ENCODE data around the gene NOL3. TPM values are rescaled to one million over a fixed set of nuclear protein-coding genes. Genes with fewer than 3 reads are reported as not detected.

NOL3 gene
- total RNA-seq, 1 donor from 2014 or later, result 27.3 TPM

GRCh38 chr16:67157892-67158635, 12.3 kb upstream of the NOL3 start:
- intact Hi-C loops (cut with micrococcal nuclease), result loop anchor here (10.0 kb wide), 1 partner anchor 283 kb away; no protein-coding TSS in a partner anchor
- Mint-ChIP-seq H3K36me3 (ENCODE audit: low read depth) (peaks cover 34% of the 10 kb centered on the region), H3K27ac (peak overlapping the region; percentile 85), H3K27me3 (ENCODE audit: low read depth) (peaks cover 5% of the 10 kb centered on the region), H3K9me3 (no peaks in the 10 kb centered on the region), H3K4me3 (ENCODE audit: low read depth) (peak overlapping the region; percentile 91), H3K4me1 (ENCODE audit: low read depth) (peaks cover 46% of the 10 kb centered on the region)
- no peak for DNase-seq (ENCODE audit: low spot score)

- H3K27ac Mint-ChIP-seq, result peak overlapping the region; percentile 85
- H3K27me3 Mint-ChIP-seq (ENCODE audit: low read depth), result peaks cover 5% of the 10 kb centered on the region
- peak overlapping the region; percentile 91 for H3K4me3 Mint-ChIP-seq (ENCODE audit: low read depth)
- DNase-seq (ENCODE audit: low spot score), result peak; percentile 84
- H3K36me3 Mint-ChIP-seq (ENCODE audit: low read depth), result peaks cover 30% of the 10 kb centered on the region
- H3K4me1 Mint-ChIP-seq (ENCODE audit: low read depth), result peaks cover 44% of the 10 kb centered on the region
- no peaks in the 10 kb centered on the region for H3K9me3 Mint-ChIP-seq
- intact Hi-C loops (cut with micrococcal nuclease), result loop anchor here (1.0 to 10.0 kb wide), 3 partner anchors 11 to 284 kb away; partner anchors contain the start of gene NOL3
Observed at GRCh38 chr16:67158637-67159600, 11.4 kb upstream of the NOL3 start.

GRCh38 chr16:67161595-67162058, 8.7 kb upstream of the NOL3 start:
- Mint-ChIP-seq H3K27ac (no peak overlapping the region), H3K9me3 (no peaks in the 10 kb centered on the region), H3K36me3 (ENCODE audit: low read depth) (peaks cover 24% of the 10 kb centered on the region), H3K27me3 (ENCODE audit: low read depth) (peaks cover 17% of the 10 kb centered on the region), H3K4me3 (ENCODE audit: low read depth) (peak overlapping the region; percentile 30), H3K4me1 (ENCODE audit: low read depth) (peaks cover 43% of the 10 kb centered on the region)
- intact Hi-C loops (cut with micrococcal nuclease), result loop anchor here (2.0 kb wide), 4 partner anchors 13 to 65 kb away; partner anchors contain the start of genes MATCAP1, PHAF1 and TMEM208
- DNase-seq (ENCODE audit: low spot score), result no peak

- Mint-ChIP-seq H3K27ac (no peak overlapping the region), H3K27me3 (ENCODE audit: low read depth) (peaks cover 22% of the 10 kb centered on the region), H3K4me1 (ENCODE audit: low read depth) (peaks cover 36% of the 10 kb centered on the region), H3K4me3 (ENCODE audit: low read depth) (peak overlapping the region; percentile 37), H3K36me3 (ENCODE audit: low read depth) (peaks cover 27% of the 10 kb centered on the region), H3K9me3 (no peaks in the 10 kb centered on the region)
- DNase-seq (ENCODE audit: low spot score), result no peak
- intact Hi-C loops (cut with micrococcal nuclease), result no loop called here
Observed at GRCh38 chr16:67162506-67163163, 7.7 kb upstream of the NOL3 start.

GRCh38 chr16:67163164-67163998, 7.0 kb upstream of the NOL3 start:
- H3K27me3 Mint-ChIP-seq (ENCODE audit: low read depth), result peaks cover 24% of the 10 kb centered on the region
- H3K4me1 Mint-ChIP-seq (ENCODE audit: low read depth), result peaks cover 31% of the 10 kb centered on the region
- H3K4me3 Mint-ChIP-seq (ENCODE audit: low read depth), result peak overlapping the region; percentile 42

GRCh38 chr16:67163999-67164558, 6.3 kb upstream of the NOL3 start:
- peaks cover 26% of the 10 kb centered on the region for H3K27me3 Mint-ChIP-seq (ENCODE audit: low read depth)
- peaks cover 26% of the 10 kb centered on the region for H3K4me1 Mint-ChIP-seq (ENCODE audit: low read depth)
- no peak overlapping the region for H3K27ac Mint-ChIP-seq
- peak overlapping the region; percentile 42 for H3K4me3 Mint-ChIP-seq (ENCODE audit: low read depth)
- peaks cover 31% of the 10 kb centered on the region for H3K36me3 Mint-ChIP-seq (ENCODE audit: low read depth)
- intact Hi-C loops (cut with micrococcal nuclease), result no loop called here
- no peak for DNase-seq (ENCODE audit: low spot score)
- no peaks in the 10 kb centered on the region for H3K9me3 Mint-ChIP-seq

More at GRCh38 chr16:67163164-67163998, 7.0 kb upstream of the NOL3 start:
- intact Hi-C loops (cut with micrococcal nuclease), result no loop called here
- Mint-ChIP-seq H3K9me3 (no peaks in the 10 kb centered on the region), H3K27ac (no peak overlapping the region), H3K36me3 (ENCODE audit: low read depth) (peaks cover 30% of the 10 kb centered on the region)
- peak; percentile 61 for DNase-seq (ENCODE audit: low spot score)

- intact Hi-C loops (cut with micrococcal nuclease), result no loop called here
- no peak for DNase-seq (ENCODE audit: low spot score)
- Mint-ChIP-seq H3K27ac (no peak within 1 kb of the TSS), H3K4me3 (ENCODE audit: low read depth) (peak within 1 kb of the TSS; percentile 51), H3K27me3 (ENCODE audit: low read depth) (peaks cover 26% of the 10 kb centered on the region), H3K36me3 (ENCODE audit: low read depth) (peaks cover 31% of the 10 kb centered on the region), H3K9me3 (no peaks in the 10 kb centered on the region), H3K4me1 (ENCODE audit: low read depth) (peaks cover 26% of the 10 kb centered on the region)
Observed at GRCh38 chr16:67164599-67165061, 5.7 kb upstream of the NOL3 start, which contains the start of gene HSF4. Gene HSF4, plus strand, starts transcription at chr16:67164745. Its CDS starts 67 bp downstream, at chr16:67164812.

- Mint-ChIP-seq H3K4me3 (ENCODE audit: low read depth) (peak overlapping the region; percentile 51), H3K36me3 (ENCODE audit: low read depth) (peaks cover 36% of the 10 kb centered on the region), H3K27ac (no peak overlapping the region), H3K27me3 (ENCODE audit: low read depth) (peaks cover 26% of the 10 kb centered on the region), H3K4me1 (ENCODE audit: low read depth) (peaks cover 32% of the 10 kb centered on the region), H3K9me3 (no peaks in the 10 kb centered on the region)
- intact Hi-C loops (cut with micrococcal nuclease), result no loop called here
- no peak for DNase-seq (ENCODE audit: low spot score)
Observed at GRCh38 chr16:67165121-67166078, 4.9 kb upstream of the NOL3 start.

GRCh38 chr16:67166110-67166547, 4.2 kb upstream of the NOL3 start:
- H3K4me1 Mint-ChIP-seq (ENCODE audit: low read depth), result peaks cover 34% of the 10 kb centered on the region
- H3K9me3 Mint-ChIP-seq, result no peaks in the 10 kb centered on the region
- H3K4me3 Mint-ChIP-seq (ENCODE audit: low read depth), result no peak overlapping the region

GRCh38 chr16:67166598-67167168, 3.7 kb upstream of the NOL3 start:
- H3K27me3 Mint-ChIP-seq (ENCODE audit: low read depth), result peaks cover 26% of the 10 kb centered on the region
- peaks cover 40% of the 10 kb centered on the region for H3K4me1 Mint-ChIP-seq (ENCODE audit: low read depth)
- intact Hi-C loops (cut with micrococcal nuclease), result no loop called here
- H3K9me3 Mint-ChIP-seq, result no peaks in the 10 kb centered on the region
- DNase-seq (ENCODE audit: low spot score), result no peak
- peaks cover 37% of the 10 kb centered on the region for H3K36me3 Mint-ChIP-seq (ENCODE audit: low read depth)
- no peak overlapping the region for H3K4me3 Mint-ChIP-seq (ENCODE audit: low read depth)
- H3K27ac Mint-ChIP-seq, result no peak overlapping the region

More at GRCh38 chr16:67166110-67166547, 4.2 kb upstream of the NOL3 start:
- intact Hi-C loops (cut with micrococcal nuclease), result no loop called here
- no peak for DNase-seq (ENCODE audit: low spot score)
- Mint-ChIP-seq H3K27ac (no peak overlapping the region), H3K27me3 (ENCODE audit: low read depth) (peaks cover 26% of the 10 kb centered on the region), H3K36me3 (ENCODE audit: low read depth) (peaks cover 34% of the 10 kb centered on the region)

Data from activated T-helper 2 cell treated with anti-CD3 and anti-CD28 coated beads, Interferon-gamma antibody, Interleukin-2, Interleukin-4, amounts not matched to agents 10 μg/mL and 5 μg/mL and 100 μg/mL, durations not matched to agents 14 hours and 24 hours and 36 hours (primary cell).